BE2C (cell line): Measurements from ENCODE around the gene HDGFL2.

Experiments
- DNase-seq: peaks from one replicate; pipeline ENCODE4 v3.0.0-alpha.2; 2020
- H3K27me3 ChIP-seq: fragments of 250-450 bp; sonication (Bioruptor Pico); 2 replicates; pipeline ENCODE4 v1.5.1; 2020; ENCODE audit warnings: mild to moderate bottlenecking
- H3K36me3 ChIP-seq: fragments of 250-450 bp; sonication (Bioruptor Pico); 2 replicates; pipeline ENCODE4 v1.5.1; 2020; ENCODE audit warnings: mild to moderate bottlenecking
- H3K4me1 ChIP-seq: fragments of 250-450 bp; sonication (Bioruptor Pico); 2 replicates; pipeline ENCODE4 v1.5.1; 2020
- H3K4me3 ChIP-seq: 2 replicates; pipeline ENCODE4 v1.5.1; 2011; ENCODE audit warnings: low read depth, low read length
- H3K9me3 ChIP-seq: fragments of 250-450 bp; sonication (Bioruptor Pico); 2 replicates; pipeline ENCODE4 v1.5.1; 2020
- CTCF ChIP-seq: IDR thresholded peaks from 2 replicates; pipeline ENCODE4 v1.5.1; 2012; ENCODE audit warnings: mild to moderate bottlenecking, low read depth, low read length

Gene HDGFL2

GRCh38 chr19:4528843-4529242 is 56.7 kb downstream of the HDGFL2 start:
- H3K9me3 ChIP-seq: no peaks in the 10 kb centered on the region
- no peak for TF ChIP-seq CTCF
- no peaks in the 10 kb centered on the region for H3K36me3 ChIP-seq
- no peak for DNase-seq
- no peaks in the 10 kb centered on the region for H3K27me3 ChIP-seq
- H3K4me3 ChIP-seq: no peak overlapping the region
- no peaks in the 10 kb centered on the region; the same call in 1 of the 2 replicates for H3K4me1 ChIP-seq

DNA sequence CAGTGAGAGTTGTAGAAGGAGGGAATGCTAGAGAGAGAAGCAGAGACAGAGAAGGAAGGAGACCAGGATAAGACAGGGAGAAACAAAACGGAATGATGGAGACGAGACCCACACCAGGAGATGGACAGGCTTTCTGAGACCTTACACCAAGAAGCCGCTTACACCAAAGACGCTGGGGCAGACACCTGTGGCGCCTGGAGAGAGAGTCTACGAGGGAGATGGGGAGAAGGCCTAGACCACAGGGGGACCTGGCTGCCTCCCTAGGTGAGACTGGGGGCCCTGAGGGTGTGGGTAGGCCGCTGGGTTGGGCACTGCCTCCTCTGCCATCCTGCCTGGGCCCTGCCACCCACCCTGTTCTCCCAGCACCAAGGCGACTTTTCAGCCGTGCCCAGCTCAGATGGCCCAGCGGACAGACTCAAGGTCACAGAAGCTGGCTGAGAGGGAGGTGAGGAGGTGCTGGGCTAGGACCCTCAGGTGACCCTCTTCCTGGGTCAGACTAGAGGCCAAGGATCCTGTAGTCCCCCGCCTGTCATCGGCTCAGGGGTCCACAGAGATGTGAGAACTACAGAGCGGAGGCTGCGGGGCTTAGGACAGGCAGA is 57.9 kb downstream of the HDGFL2 start:
- DNase-seq: no peak
- Histone ChIP-seq H3K27me3 (no peaks in the 10 kb centered on the region), H3K4me3 (no peak overlapping the region), H3K9me3 (no peaks in the 10 kb centered on the region), H3K4me1 (no peaks in the 10 kb centered on the region; the same call in 1 of the 2 replicates), H3K36me3 (no peaks in the 10 kb centered on the region)
- TF ChIP-seq CTCF: no peak

DNA sequence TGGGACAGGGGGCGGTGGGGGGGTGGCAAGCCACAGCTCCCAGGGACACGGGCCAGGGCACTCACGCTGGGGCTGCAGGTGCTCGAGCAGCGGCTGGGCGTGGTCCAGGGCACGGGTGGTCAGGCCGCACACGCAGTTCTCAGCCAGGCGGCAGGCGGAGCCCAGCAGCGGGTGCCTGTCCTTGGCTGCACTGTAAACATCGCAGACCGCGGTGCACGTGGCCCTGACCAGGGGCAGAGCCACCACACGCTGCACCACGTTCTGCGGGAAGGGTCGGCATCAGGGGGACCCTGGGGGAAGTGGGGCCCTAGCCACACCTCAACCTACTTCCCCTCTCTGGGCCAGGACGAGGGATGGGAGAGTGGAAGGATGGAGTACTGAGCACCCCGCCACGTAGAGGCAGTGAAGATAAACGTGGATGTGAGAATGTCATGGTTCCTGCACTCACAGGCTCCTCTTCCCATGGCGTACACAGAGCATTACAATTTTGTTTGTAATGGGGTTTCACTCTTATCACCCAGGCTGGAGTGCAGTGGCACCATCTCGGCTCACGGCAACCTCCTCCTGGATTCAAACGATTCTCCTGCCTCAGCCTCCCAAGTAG is 59.6 kb downstream of the HDGFL2 start:
- Histone ChIP-seq H3K4me1 (no peaks in the 10 kb centered on the region; the same call in none of the 2 replicates), H3K36me3 (no peaks in the 10 kb centered on the region), H3K9me3 (no peaks in the 10 kb centered on the region), H3K27me3 (no peaks in the 10 kb centered on the region), H3K4me3 (no peak overlapping the region)
- DNase-seq: peak; percentile 56
- no peak for TF ChIP-seq CTCF

- Histone ChIP-seq H3K36me3 (no peaks in the 10 kb centered on the region), H3K9me3 (no peaks in the 10 kb centered on the region), H3K4me1 (peaks cover 3% of the 10 kb centered on the region), H3K27me3 (no peaks in the 10 kb centered on the region), H3K4me3 (no peak overlapping the region)
- no peak for TF ChIP-seq CTCF
- no peak for DNase-seq
These were observed 61.2 kb downstream of the HDGFL2 start for GRCh38 chr19:4533334-4533733.

- no peaks in the 10 kb centered on the region for H3K27me3 ChIP-seq
- H3K4me3 ChIP-seq: no peak overlapping the region
- H3K4me1 ChIP-seq: peaks cover 3% of the 10 kb centered on the region
- DNase-seq: no peak
- no peaks in the 10 kb centered on the region for H3K36me3 ChIP-seq
- no peak for TF ChIP-seq CTCF
- no peaks in the 10 kb centered on the region for H3K9me3 ChIP-seq
These were observed 61.8 kb downstream of the HDGFL2 start for GRCh38 chr19:4533835-4534424.
